Activated effector memory CD4-positive, alpha-beta T cell treated with Interleukin-2 at 50 U/mL for 16 hours (primary cell): ENCODE data around the gene RBM25.
A peak's percentile ranks its signal among the peaks of the same experiment; 100 is the strongest.
"Not testable (repeated sequence)": the region's sequence is repeated elsewhere in the genome, so short reads cannot be mapped to it uniquely, and the experiment has no call there.

Experiments used
- DNase-seq: peaks from one replicate; pipeline ENCODE4 v3.0.0-alpha.2; 2020

RBM25 gene

DNA sequence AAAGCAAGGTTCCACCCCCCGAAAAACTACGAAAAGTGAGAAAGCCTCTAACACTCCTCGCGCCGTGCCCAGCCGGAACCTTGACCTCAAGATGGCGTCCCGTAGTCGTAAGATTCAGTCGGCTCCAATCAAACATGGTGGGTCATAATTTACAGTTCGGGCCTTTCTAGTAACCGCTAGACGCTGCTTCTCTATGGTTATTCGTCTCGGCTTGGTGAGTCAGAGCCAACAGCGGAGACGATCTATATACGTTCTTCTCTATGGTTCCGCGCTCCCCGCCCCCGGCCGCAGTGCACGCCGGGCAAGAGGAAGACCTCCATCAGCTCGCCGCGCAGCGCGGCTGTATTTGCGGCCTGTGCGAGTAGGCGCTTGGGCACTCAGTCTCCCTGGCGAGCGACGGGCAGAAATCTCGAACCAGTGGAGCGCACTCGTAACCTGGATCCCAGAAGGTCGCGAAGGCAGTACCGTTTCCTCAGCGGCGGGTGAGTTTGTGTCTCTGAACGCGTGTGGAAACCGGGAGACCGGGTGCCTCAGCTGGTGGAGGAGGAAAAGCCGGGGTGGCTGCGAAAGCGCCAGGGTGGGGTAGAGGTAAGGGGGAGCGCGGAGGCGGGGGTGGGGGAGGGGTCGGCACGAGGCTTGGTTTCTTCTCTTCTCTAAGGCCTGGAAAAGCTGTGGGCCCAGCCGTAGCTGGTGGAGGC lies at the start of gene RBM25:
Gene RBM25 (plus strand): TSS at position 311 of the 698 bp plus-strand sequence. CDS start 13,108 bp downstream, outside the sequence.
- DNase-seq, result peak; percentile 94

DNA sequence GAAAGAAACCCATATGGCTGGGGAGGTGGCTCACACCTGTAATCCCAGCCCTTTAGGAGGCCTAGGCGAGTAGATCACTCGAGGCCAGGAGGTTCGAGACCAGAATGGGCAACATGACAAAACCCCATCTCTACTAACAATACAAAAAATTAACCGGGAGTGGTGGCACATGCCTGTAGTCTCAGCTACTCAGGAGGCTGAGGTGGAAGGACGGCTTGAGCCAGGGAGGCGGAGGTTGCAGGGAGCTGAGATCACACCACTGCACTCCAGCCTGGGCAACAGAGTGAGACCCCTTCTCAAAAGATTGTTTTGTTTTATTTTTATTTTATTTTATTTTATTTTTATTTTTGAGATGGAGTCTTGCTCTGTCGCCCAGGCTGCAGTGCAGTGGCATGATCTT lies 47.1 kb upstream of the RBM25 start:
- DNase-seq, result not testable (repeated sequence)

DNA sequence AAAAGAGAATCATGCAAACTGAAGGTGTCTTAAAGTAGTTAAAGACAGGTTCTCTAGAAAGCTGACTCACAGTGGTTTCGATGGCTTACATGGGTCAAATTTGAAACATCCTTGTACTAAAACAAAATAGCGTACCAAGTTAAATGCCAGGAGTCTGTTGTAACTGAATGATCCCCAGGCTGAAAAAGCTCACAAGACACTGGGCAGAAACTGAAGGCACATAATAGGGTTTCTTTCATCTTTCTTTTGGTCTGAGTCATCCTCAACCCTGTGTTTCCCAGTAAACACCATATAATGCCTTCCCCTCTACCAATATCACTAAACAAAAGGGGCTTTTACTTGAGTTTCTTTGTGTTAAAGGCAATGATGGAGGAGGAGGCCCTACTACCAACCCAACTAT lies 44.2 kb upstream of the RBM25 start:
- DNase-seq, result no peak

DNA sequence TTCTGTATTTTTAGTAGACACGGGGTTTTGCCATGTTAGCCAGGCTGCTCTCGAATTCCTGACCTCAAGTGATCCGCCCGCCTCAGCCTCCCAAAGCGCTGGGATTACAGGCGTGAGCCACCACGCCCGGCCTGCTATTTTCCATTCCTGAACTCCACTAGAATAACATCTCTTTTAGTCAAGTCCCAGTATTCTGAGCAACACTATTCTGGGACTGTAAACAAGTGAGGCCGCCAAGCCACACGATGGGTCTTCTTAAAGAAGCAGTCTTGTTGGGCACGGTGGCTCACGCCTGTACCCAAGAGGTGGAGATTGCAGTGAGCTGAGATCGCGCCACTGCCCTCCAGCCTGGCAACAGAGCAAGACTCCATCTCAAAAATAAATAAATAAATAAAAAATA lies 42.8 kb upstream of the RBM25 start:
- not testable (repeated sequence) for DNase-seq

DNA sequence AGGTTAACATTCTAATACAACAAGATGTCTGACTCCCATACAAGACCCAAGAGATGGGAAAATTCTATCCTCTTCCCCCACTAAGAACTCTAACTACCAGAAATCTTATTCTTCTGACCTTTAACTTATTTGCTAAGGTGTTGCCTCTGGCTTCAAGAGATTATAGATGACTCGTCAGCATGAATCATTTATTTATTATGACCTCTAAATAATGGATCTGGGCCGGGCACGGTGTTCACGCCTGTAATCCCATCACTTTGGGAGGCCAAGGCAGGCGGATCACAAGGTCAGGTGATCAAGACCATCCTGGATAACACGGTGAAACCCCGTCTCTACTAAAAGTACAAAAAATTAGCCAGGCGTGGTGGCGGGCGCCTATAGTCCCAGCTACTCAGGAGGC lies 42.3 kb upstream of the RBM25 start:
- not testable (repeated sequence) for DNase-seq

DNA sequence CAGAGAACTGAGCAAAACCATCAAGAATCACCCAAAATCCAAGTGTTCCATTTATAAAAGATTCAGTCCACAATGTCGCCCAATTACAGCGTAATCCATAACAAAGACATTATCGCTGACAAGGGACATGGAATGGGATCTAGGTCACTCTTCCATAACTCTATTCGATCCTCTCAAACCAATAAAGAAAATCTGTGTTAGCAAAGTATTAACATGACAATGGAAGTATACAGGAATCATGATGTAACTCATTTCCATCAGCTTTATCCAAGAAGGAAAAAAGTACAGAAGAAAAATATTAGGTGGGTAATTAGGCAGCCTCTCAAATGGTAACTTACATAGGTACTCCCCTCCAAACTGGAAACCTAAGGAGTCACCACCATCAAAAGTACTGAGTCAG lies 36.3 kb upstream of the RBM25 start:
- no peak for DNase-seq

DNA sequence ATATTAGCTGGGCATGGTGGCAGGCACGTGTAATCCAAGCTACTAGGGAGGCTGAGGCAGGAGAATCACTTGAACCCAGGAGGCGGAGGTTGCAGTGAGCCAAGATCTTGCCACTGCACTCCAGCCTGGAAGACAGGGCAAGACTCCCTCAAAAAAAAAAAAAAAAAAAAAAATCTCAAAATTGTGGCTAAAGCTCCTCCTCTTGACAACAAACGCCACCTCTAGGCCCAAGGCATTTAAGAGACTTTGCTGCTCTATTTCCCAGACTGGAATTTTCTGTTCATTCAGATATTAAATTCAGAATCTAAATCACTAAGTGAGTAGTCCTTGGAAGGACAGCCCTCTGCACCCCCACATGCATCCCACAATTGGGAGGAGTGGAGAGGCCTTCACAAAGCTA lies 32.8 kb upstream of the RBM25 start:
- DNase-seq, result no peak

DNA sequence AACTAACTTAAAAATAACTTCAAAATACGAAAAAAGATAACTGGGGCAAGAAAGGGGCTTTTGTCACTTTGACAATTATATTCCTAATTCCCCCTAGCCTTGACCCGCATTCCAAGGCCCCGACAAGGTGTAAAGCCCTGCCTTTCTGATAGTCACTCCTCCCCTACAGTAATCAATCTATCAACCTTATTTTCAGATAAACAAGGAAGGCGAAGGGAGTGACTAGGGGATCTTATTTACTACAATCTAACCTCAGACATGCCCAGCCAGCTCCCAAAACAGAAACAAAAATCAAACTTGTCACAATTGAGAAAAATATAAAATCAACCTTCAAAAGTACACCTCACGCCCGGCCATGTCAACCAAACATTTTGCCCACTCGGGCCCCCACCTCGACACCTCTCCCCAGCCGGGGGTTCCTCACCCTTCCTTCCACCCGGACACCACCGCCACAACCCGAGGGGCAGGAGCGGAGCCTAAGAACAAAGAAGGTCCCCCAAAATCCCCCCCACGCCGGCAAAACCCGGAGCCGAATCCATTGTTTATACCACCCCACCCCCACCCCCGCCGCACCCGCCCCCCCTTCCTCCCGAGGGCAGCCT lies 32.0 kb upstream of the RBM25 start:
- no peak for DNase-seq

DNA sequence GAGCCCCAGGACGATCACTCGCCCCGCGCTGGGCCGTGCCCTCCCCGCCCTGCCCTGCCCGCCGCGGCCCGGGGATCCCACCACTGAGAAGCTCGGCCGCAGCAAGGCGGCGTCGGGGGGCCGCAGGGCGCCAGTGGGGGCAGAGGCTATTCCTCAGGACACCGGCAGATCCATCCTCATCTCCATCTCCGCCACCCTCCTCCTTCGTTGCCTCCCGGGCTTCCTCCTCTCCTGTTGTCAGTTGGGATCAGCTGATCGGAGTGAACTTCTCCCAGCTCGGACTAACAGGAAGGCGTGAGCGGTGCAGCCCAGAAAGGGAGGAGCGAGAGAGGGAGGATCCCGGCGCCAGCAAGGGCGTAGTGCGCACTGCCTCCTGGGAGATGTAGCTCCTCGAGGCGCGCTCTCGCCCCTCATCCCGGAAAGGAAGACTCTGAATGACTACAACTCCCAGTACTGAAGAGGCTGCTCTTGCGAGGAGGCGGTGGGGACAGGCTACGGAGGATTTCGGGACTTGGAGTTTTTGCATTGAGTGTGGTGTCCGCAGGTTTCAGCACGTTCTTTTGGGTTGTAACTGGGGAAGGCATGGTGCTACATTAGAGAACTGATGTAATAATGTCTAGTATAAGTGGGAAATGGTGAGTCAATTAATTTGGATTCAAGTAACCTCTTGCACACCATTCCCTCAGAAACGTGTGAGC lies 31.3 kb upstream of the RBM25 start, which contains the start of gene ZFYVE1:
Gene ZFYVE1 (minus strand): TSS at position 262 of the 698 bp plus-strand sequence. CDS start 2,598 bp downstream, outside the sequence.
- peak; percentile 88 for DNase-seq

DNA sequence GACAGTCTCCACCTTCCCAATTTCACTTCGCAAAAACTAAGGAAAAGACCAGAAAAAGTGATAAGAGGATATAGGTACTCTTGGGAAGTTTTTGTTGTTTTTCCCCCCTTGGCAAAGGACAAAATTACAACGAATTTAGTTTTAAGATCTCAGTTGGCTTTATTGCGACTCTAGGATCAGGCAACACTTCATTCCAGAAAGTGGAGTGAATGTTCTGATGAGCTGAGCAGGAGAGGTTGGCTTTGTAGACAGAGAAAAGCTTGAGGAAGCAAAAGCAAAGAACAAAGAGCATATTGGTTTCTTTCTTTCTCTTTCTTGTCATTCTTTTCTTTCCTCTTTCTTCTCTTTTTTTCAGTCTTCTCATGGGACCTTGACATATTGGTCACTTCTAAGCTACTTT lies 30.8 kb upstream of the RBM25 start:
- DNase-seq, result no peak

DNA sequence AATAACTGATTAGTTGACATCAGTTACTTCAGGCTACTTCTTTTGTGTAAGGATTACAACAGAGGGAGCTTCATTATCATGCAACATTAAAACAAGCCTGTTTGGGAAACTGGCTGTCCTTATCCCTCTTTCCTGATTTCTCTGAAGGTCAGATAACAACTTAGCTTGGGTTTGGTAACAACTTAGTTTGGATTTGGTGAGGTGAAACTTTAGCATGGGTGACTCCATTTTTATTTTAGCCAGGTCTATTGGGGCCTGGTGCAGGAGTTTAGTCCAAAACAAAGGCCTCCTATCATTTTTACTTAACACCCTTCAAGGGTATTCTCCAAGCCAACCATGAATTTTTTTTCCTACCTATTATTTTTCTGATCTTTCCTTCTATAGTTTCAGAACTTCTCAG lies 30.4 kb upstream of the RBM25 start:
- no peak for DNase-seq

DNA sequence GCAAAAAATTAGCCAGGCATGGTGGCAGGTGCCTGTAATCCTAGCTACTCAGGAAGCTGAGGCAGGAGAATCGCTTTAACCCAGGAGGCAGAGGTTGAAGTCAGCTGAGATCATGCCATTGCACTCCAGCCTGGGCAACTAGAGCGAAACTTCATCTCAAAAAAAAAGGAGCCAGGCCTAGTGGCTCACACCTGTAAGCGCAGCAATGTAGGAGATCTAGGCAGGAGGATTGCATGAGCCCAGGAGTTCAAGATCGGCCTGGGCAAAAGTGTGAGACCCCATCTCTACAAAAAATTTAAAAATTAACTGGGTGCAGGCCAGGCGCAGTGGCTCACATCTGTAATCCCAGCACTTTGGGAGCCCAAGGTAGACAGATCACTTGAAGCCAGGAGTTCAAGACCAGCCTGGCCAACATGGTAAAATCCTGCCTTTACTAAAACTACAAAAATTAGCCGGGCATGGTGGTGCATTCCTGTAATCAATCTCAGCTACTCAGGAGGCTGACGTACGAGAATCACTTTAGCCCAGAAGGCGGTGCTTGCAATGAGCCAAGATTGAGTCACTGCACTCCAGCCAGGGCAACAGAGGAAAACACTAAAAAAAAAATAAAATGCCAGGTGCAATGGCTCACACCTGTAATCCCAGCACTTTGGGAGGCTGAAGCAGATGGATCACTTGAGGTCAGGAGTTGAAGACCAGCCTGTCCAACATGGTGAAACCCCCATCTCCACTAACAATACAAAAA lies 21.5 kb upstream of the RBM25 start:
- not testable (repeated sequence) for DNase-seq

DNA sequence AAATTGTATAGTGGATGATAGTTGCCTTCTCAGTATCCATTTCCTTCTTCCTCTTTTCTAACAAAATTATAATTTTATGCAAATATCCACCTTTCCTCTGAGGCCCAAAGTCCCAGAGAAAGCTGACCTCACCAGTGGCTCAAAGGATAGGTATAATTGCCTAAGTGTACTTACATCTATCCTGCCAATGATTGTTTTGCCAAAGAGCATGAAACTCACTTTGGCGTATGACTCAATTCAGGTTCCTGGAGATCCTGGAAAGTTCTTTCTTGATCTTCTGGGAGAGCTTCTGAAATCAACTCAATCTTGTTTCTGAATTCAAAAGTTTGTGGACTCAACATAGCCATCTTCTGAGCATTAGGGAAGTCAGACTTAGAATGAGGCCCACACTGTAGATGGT lies 10.5 kb upstream of the RBM25 start:
- DNase-seq, result no peak

DNA sequence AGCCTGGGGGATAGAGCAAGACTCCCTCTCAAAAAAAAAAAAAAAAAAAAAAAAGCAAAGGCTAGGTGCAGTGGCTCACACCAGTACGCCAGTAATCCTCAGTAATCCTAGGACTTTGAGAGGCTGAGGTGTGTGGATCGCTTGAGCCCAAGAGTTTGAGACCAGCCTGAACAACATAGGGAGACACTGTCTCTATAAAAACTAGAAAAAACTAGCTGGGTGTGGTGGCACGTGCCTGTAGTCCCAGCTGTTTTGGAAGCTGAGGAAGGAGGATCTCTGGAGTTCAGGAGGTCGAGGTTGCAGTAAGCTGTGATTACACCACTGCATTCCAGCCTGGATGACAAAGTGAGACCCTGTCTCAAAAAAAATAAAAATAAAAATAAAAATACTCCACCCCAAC lies 8.9 kb upstream of the RBM25 start:
- no peak for DNase-seq

DNA sequence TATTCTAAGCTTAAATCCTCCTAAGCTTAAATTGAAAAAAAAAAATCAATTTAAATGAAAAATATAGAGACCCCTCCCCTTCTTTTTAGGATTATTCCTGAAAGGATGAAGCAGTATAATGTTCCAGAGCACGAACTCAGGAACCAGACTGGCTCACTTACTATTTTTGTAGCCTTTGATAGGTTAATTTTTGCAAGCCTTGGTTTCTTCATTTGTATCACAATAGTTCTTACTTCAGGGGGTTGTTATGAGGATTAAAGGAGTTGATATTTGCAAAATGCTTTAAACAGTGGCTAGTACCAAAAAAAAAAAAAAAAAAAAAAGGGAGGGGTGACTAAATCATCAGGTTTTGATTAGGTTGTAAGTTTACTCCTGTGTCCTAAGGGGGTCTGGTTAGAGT lies 3.1 kb upstream of the RBM25 start:
- no peak for DNase-seq

DNA sequence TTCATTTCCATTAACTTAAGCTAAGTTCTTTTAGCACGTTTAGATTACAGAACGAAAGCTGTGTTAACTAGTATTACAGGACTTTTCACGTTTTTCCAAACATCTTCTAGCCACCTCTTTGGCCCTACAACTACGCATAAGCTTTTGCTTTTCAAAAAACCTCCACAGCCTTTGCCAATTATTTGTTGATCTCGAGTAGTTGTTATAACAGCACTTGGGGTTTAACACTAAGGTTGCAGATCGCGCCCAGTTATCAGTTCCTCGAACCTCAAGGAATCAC lies 450 bp upstream of the RBM25 start:
- no peak for DNase-seq

DNA sequence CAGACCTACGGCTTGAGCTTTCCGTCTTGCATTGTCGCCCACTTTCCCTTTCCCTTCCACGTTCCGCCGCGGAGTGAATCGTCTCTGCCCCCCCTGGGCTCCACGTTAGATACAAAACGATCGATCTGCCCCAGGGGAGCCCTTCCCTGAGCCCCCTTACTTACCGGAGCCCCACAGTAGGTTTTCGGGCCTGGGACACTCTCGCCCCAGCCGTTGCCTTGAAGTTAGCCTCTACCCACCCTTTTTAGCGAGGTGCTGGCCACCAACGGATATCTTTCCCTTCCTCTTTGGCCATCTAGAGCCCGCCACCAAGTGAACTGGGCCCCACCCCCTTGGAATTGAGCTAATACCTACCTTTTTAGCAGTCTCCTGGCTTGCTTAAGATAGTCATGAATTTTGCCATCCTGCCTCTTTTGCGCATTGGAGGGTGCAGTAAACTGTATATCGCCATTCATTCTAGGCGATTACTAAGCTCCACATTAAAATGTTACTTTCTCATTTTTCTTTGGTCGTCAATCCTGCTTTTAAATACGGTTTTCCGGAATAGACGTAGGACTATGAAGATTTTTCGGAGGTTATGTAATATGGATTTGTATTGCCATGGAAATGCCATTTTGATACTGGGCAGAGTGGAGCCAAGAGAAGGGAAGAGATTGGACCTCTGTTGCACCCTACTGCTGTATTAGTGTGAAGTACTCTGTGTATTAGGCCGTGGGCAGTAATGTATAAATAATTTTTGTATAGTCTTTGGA lies 764 bp downstream of the RBM25 start:
- DNase-seq, result no peak

DNA sequence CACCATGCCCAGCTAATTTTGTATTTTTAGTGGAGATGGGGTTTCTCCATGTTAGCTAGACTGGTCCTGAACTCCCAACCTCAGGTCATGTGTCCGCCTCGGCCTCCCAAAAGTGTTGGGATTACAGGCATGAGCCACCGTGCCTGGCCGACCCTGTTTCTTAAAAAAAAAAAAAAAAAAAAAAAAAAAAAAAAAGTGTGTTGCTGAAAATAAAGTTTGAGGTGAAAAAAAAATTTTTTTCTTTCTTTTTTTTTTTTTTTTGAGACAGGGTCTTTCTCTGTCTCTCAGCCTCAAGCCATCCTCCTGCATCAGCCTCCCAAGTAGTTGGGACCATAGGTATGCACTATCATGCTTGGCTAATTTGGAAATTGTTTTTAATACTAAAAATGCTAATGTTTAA lies 11.3 kb downstream of the RBM25 start:
- no peak for DNase-seq

DNA sequence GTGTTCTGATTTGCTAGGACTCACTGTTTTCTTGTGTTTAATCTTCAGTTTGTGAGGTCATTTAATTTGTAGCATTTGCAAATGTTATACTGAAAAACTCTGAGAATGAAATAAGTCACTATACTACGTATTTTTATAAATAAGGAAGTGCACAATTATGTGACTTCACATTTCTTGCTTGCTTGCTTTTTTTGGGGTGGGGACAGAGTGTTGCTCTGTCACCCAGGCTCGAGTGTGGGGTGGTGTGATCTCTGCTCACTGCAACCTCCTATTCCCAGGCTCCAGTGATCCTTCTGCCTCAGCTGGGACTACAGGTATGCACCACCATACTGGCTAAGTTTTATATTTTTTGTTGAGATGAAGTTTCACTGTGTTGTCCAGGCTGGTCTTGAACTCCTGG lies 32.7 kb downstream of the RBM25 start:
- no peak for DNase-seq

DNA sequence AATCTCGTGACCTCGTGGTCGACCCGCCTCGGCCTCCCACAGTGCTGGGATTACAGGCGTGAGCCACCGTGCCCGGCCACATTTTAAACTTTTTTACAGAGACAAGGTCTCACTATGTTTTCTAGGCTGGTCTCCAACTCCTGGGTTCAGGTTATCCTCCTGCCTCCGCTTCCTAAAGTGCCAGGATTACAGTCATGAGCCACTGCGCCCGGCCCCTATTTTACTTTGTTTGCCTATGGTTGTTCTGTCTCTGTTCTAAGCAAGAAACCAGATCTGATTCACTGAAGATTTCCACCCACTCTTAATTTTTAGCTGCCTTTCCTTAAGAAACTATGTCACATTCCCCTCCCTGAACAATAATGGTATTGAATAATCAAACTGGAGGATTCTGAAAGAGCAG lies 39.1 kb downstream of the RBM25 start:
- no peak for DNase-seq

DNA sequence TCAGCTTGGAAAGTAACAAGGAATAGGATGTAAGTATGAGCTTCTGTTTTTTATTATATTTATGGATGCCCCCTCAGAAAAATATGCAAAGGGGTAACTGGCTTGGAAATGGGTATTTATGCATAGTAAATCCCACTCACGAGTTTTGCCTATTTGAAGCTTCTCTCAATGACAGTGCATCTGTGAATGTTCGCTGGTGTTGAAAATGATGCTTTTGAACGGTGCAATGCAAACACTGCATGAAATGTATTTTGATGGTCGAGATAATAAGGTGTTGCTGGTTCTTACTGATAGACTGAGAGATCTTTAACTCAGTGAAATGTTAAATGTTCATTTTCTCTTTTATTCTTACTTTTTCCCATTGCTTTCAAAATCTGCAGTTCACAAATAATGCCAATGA lies 42.0 kb downstream of the RBM25 start:
- no peak for DNase-seq

DNA sequence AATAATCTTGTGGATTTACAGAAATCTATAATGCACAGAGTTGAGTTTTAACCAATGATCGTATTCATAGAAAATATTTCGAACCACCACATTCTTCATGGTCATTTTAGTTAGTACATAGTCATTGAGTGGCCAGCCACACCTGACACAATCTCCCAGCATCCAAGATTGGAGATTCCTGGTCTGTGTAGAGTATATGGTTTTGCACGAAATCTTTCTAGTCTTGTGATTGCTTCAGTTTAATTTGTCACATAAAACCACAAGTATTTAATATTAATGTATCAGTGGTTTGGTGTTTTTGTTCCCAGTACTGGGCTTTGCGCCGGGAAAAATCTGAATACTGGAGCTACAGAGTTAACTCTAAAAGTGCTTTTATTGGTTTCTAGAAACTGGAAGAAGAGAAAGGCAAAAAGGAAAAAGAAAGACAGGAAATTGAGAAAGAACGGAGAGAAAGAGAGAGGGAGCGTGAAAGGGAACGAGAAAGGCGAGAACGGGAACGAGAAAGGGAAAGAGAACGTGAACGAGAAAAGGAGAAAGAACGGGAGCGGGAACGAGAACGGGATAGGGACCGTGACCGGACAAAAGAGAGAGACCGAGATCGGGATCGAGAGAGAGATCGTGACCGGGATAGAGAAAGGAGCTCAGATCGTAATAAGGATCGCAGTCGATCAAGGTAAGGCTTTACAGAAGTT lies 44.6 kb downstream of the RBM25 start:
- DNase-seq, result no peak
